HFF-Myc (cell line): ENCODE results near the gene ADCYAP1R1.

ENCODE experiments used
- DNase-seq: peaks from one replicate; pipeline ENCODE4 v3.0.0-alpha.2; 2011; ENCODE audit warnings: low read depth; ENCODE audit errors: extremely low read depth
- H3K4me3 ChIP-seq: replicated peaks from 2 replicates; pipeline ENCODE4 v1.5.1; 2011; ENCODE audit warnings: low read depth, mild to moderate bottlenecking, control low read depth, low read length
- TF ChIP-seq, protein P1 (sequence below): IDR thresholded peaks from 2 replicates; pipeline ENCODE4 v1.5.1; 2012; ENCODE audit warnings: mild to moderate bottlenecking, low read depth, low read length, control low read depth; ENCODE audit errors: missing control alignments

The ADCYAP1R1 gene

DNA sequence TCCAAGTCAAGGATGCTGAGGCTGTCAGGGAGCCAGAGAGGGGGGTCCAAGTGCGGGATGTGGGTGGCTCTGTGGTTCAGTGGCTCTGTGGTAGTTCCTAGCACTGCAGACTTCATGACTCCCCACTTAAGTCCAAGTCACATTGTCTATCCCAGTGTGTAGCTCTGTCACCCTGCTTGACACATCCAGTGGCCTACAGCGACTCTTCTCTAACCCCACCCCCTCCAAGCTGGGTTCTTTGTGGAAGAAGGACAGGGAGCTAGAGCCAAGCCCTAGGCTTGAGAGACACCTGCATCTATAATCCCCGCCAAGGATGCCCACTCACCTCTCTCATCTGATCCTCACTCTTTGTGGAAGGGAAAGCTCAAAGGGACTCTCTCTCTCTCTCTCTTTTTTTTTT is 57.6 kb downstream of the ADCYAP1R1 start:
- H3K4me3 ChIP-seq: no peak overlapping the region
- no peak for DNase-seq
- TF ChIP-seq, protein P1, sequence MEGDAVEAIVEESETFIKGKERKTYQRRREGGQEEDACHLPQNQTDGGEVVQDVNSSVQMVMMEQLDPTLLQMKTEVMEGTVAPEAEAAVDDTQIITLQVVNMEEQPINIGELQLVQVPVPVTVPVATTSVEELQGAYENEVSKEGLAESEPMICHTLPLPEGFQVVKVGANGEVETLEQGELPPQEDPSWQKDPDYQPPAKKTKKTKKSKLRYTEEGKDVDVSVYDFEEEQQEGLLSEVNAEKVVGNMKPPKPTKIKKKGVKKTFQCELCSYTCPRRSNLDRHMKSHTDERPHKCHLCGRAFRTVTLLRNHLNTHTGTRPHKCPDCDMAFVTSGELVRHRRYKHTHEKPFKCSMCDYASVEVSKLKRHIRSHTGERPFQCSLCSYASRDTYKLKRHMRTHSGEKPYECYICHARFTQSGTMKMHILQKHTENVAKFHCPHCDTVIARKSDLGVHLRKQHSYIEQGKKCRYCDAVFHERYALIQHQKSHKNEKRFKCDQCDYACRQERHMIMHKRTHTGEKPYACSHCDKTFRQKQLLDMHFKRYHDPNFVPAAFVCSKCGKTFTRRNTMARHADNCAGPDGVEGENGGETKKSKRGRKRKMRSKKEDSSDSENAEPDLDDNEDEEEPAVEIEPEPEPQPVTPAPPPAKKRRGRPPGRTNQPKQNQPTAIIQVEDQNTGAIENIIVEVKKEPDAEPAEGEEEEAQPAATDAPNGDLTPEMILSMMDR: no peak

DNA sequence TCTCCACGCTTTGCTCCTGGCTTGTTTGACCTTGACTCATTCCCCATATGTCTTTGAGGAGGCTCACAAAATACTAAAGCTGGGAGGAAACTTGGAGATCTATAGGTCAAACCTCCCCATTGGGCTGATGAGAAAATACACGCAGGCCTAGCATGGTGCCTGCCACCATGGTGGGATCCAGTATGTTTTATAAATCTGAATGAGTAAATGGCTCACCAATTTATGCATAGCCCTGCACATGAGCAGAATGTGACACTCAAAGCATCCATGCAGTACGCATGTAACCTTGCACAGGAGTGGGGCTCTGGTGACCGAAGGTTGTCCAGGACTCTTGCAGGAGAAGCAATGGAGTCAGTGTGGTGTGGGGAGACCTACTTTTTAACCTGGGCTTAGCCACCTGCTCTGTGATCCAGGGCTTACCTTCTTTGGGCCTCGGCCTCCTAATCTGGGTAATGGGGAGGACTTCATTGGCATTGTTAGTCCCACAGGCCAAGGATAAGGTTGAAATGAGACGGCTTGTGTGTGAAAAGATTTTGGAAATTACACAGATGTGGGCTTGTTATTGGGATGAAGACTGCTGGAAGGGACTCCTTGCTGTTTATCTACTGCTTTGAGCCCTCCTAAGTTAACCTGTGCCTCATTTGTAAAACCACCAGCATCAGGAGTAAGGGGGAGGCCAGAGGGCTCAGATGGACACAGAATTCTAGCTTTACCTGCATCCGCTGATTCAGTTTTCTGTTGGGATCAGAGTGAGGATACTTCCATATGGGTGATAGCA is 58.4 kb downstream of the ADCYAP1R1 start:
- H3K4me3 ChIP-seq: no peak overlapping the region
- TF ChIP-seq, protein P1: no peak

DNA sequence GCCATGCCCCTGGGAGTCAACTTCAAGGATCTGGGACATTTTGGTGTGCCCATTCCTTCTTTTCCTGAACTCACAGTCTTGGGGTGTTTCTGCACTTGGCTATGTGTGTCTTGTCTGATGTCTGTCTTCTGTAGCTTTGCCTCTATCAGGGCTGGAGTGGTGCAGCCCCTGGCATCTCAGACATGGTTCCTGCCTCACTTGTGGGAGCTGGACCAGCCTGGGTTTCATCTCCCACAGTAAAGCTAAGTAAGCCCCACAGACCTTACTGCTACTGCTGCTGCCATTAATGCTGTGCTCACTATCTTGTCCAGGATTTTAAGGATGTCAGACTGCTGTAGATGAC is 59.0 kb downstream of the ADCYAP1R1 start:
- DNase-seq: no peak
- TF ChIP-seq, protein P1: no peak
- H3K4me3 ChIP-seq: no peak overlapping the region

More for the DNA sequence above, 58.4 kb downstream of the ADCYAP1R1 start:
- DNase-seq: no peak

DNA sequence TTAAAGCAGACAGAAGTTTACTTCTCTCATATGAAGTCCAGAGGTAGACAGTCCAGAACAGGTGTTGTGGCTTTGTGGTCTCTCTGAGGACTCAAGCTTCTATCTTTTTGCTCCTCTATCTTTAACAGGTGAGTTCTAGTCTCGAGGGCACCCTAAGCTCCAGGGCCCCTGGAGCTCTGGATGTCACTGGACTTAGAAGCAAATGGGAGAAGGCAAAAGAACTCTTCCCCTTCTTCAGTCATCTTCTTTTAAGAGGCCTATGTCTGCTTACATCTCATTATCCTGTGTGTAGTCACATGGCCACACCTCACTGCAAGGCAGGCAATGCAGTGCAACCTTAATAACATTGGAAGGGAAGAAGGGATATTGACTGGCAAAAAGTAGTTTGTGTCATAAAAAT is 61.6 kb downstream of the ADCYAP1R1 start:
- DNase-seq: no peak
- H3K4me3 ChIP-seq: no peak overlapping the region
- TF ChIP-seq, protein P1: no peak

DNA sequence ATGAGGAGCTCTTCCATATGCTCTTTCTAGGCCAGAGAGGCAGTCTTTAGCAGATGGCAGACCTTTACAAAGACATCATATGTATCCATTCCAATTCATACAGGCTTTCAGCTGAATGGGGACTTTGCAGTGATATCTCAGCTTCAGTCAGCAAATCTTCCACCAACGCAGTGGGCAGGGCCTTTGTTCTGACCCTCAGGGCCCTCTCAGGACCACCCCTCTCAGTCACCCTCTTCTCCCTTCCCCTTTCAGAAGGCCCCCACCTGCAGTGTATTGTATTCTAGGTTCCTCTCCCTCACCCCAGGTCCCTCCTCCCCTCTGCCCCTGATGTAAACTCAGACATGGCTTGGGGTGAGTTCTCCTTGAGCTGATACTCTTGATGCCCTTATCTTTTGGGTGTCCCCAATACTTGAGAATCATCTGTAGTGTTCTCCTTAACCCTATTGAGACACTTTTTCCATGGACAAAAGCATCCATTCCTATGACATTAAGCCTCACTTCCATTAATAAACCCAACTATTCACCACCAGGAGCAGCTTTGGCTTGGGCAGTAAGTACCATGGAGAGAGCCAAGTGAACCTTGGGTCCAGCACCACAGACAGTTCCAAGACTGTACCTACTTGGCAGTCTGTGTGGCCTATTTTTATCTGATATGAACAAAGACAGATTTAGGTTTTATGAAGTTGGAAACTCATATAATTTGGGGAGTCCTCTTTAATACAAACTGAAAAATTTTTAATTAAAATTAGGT is 62.7 kb downstream of the ADCYAP1R1 start:
- H3K4me3 ChIP-seq: no peak overlapping the region
- TF ChIP-seq, protein P1: no peak
- DNase-seq: no peak

DNA sequence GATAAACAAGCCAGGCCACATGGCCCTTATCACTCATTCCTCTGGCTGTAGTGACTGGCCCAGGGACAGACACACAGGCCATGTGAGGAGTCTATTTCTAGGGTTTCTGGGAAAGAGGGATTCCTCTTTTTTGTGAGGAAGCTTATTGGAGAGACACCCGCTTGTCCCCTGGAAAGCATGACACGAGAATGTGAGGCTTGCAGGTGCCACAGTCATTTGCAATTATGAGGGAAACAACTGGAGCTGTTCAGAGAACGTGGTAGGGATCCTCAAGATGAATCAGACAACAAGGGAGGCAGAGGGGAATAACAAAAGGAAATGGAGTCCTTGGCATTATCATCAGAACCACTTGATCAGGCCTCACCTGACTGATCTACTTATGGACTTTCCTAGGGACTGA is 64.5 kb downstream of the ADCYAP1R1 start:
- TF ChIP-seq, protein P1: no peak
- no peak for DNase-seq
- H3K4me3 ChIP-seq: no peak overlapping the region
